CD4-positive, alpha-beta T cell treated with Interleukin-2 at 100 ng/mL for 4 hours (primary cell): ENCODE measurements around the gene TTBK2.
"Not testable (repeated sequence)": the region's sequence is repeated elsewhere in the genome, so short reads cannot be mapped to it uniquely, and the experiment has no call there.

Source experiments
- DNase-seq: peaks from one replicate; pipeline ENCODE4 v3.0.0-alpha.2; 2020; ENCODE audit warnings: low spot score

TTBK2 gene

DNA sequence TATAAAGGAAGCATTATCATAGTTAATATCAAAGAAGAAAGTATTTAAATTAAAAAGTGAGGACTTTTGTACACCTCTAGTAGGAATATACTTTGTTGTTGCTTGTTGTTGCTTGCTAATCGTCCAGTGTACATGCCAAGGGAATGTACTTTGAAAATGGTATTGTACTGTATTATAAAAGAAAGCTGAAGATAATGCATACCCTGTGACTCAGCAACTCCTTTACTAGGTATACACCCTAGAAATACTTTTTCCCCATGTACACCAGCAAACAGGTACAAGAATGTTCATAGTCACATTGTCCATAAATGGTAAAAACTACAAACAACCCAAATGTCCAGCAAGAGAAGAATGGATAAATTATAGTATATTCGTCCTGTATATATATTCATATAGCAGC, 12.0 kb downstream of the TTBK2 start:
- DNase-seq, result no peak

GRCh38 chr15:42903388-42904324, 16.9 kb downstream of the TTBK2 start:
- DNase-seq, result no peak

DNA sequence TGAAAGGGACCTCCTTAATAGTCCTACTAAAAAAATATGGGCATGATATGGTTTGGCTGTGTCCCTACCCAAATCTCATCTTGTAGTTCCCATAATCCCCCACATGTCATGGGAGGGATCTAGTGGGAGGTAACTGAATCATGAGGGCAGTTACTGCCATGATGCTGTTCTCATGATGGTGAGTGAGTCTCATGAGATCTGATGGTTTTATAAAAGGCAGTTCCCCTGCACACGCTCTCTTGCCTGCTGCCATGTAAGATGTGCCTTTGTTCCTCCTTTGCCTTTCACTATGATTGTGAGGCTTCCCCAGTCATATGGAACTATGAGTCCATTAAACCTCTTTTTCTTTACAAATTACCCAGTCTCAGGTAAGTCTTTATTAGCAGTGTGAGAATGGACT, 26.7 kb downstream of the TTBK2 start:
- not testable (repeated sequence) for DNase-seq

DNA sequence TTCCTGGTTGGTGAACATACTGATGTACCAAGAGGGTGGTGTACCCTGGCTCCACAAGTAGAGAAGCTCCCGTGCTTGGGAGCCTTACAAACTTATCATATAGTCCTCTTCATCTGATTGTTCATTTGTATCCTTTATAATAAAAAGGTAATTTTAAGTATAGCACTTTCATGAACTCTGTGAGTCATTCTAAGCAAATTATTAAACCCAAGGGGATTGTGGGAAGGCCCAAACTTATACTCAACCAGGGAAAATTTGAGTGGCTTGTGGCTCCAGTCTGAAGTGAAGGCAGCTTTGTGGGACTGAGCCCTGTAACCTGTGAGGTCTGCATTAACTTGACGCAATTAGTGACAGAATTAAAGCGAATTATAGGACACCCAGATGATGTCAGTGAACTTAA, 29.0 kb downstream of the TTBK2 start:
- DNase-seq, result no peak

DNA sequence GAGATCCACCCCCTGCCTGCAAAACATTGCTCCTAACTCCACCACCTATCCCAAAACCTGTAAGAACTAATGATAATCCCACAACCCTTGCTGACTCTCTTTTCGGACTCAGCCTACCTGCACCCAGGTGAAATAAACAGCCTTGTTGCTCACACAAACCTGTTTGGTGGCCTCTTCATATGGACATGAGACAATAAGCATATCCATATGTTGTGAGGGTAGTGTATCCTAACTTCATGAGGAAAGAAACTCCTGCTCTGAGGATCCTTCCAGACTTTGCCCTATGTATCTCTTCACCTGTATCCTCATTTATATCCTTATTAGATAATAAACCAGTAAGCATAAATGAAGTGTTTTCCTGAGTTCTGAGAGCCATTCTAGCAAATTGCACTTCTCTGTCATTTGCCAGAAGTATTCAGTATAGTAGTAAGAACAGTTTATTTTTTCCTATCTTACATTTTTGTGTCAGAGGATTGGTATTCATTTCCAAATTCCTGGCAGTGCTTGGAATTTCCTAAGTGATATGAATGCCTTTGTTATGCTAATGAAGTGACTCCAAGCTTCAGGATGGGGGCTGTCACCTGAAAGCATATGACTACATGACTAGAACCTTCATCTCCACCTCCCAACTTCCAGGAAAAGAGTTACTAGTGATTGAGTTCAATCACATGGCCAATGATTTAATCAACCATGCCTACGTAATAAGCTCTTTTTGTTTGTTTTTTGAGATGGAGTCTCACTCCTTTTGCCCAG, 30.2 kb downstream of the TTBK2 start:
- no peak for DNase-seq

- not testable (repeated sequence) for DNase-seq
These were observed 33.2 kb downstream of the TTBK2 start for GRCh38 chr15:42887384-42887783.

DNA sequence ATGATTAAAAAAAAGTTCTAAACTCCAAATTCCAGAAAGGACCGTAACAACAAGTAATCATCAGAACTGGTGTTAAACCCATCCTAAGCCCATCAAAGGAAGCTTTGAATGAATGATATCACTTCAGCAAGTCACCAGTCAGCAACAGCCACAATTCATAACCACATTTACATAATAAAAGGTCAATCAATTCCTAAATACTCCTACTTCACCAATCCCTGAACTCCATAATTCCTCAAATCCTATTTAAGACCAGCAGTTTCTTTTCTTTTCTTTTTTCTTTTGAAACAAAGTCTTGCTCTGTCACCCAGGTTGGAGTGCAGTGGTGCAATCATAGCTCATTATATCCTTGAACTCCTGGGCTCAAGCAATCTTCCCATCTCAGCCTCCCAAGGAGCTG, 40.5 kb downstream of the TTBK2 start:
- no peak for DNase-seq

- no peak for DNase-seq
These were observed 41.1 kb downstream of the TTBK2 start for GRCh38 chr15:42879443-42879842.

GRCh38 chr15:42876224-42876623, 44.4 kb downstream of the TTBK2 start:
- no peak for DNase-seq

- no peak for DNase-seq
These were observed 51.9 kb downstream of the TTBK2 start for GRCh38 chr15:42868683-42869082.

DNA sequence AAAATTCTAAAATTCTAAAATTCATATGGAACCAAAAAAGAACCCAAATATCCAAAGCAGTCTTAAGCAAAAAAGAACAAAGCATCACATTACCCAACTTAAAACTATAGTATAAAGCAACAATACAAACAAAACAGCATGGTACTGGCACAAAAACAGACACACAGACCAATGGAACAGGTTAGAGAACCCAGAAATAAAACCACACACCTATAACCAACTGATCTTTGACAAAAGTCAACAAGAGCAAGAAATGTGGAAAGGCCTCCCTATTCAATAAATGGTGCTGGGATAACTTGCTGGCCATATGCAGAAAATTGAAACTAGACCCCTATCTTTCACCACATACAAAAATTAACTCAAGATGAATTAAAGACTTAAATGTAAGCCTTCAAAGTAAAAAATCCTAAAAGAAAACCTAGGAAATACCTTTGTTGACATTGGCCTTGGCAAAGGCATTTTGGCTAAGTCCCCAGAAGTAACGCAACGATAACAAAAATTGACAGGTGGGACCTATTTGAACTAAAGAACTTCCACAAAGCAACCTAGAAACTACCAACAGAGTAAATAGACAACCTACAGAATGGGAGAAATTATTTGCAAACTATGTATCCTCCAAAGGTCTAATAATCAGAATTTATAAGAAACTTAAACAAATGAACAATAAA, 56.9 kb downstream of the TTBK2 start:
- DNase-seq, result no peak

- DNase-seq, result no peak
These were observed 61.4 kb downstream of the TTBK2 start for GRCh38 chr15:42858999-42859789.

GRCh38 chr15:42858540-42858939, 62.0 kb downstream of the TTBK2 start:
- no peak for DNase-seq

GRCh38 chr15:42854576-42854975, 66.0 kb downstream of the TTBK2 start:
- DNase-seq, result no peak

DNA sequence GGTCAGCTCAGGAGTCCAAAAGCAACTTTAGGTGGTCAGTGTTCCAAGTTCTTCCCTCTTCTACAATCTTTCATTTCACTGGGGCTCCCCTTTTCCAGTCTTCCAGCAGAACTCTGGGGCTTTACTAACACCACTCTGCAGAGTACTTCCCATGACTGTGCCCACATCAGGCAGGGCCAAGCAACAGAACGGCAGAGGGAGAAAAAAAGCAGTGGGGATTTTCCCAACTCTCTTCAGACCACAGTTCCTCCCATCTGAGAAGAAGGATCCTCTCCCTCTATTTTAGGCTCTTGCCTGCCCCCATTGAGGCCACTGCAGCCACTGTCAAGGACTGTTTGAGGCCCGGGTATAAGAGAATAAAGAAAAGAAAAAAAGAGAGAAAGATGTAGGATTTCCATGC, 70.7 kb downstream of the TTBK2 start:
- no peak for DNase-seq

- no peak for DNase-seq
These were observed 71.7 kb downstream of the TTBK2 start for GRCh38 chr15:42848846-42849245.

DNA sequence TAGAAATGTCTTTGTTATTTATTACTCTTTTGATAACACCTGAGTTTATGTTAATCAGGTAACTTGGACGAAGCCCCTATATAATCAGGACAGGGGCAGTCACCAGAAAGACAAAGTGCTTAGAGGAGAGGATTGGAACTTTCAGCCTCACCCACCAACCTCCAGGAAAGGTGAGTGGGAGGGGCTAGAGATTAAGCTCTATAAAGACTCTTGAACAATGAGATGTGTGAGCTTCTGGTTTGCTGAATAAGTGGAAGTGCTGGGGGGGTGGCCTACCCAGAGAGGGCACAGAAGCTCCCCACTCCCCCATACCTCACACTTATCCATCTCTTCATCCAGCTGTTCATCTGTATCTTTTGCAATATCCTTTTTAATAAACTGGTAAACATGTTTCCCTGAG, 73.9 kb downstream of the TTBK2 start:
- DNase-seq, result no peak

GRCh38 chr15:42845581-42845980, 75.0 kb downstream of the TTBK2 start:
- no peak for DNase-seq

GRCh38 chr15:42843699-42844098, 76.9 kb downstream of the TTBK2 start:
- no peak for DNase-seq

DNA sequence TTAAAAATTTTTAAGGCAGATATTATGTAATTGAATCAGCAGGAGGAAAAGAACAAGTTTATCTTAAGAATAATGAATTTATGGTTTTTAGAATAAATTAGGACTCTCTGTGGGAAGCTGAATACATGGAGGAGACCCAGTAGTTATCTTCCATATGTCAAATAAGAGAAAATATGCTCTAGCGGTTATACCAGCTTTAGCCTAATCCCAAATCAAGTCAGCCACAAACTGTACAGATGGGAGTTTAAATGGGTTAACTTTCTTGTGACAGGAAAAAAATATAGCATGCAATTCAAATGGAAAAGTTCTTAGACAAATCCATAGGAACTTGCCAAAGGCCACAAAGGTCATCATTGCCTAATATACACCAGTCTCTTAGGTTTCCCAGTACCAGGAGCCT, 84.3 kb downstream of the TTBK2 start:
- DNase-seq, result no peak

DNA sequence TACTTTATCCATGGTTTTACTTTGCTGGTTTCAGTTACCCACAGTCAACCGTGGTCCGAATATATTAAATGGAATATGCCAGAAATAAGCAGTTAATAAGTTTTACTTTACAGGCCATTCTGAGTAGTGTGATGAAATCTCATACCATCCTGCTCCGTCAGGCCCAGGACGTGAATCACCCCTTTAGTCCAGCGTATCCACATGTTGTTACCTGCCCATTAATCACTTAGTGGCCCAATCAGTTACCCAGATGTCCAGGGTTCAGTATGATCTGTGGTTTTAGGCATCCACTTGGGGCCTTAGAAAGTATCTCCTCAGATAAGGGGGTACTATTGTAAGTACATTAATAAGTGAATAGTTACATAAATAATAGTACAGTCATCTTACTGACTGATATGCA, 88.0 kb downstream of the TTBK2 start:
- no peak for DNase-seq
